ENCODE data around the gene CBFB. TPM values are rescaled to one million over a fixed set of nuclear protein-coding genes. Genes with fewer than 3 reads are reported as not detected.

Gene CBFB
- total and polyA plus RNA-seq, 2 experiments from 2014 or later, result 26.1 to 26.9 TPM

GRCh38 chr16:67068212-67068753, 39.3 kb downstream of the CBFB start (continued):
- TF ChIP-seq ZNF462 (CRISPR knock-in tag; IDR thresholded peaks at IDR 0.05) (no peak), EZH2phosphoT487 (IDR thresholded peaks at IDR 0.05; ENCODE audit: unreplicated experiment) (no peak), ZNF114 (CRISPR knock-in tag; IDR thresholded peaks at IDR 0.05) (no peak)
- TF ChIP-seq, protein P1, sequence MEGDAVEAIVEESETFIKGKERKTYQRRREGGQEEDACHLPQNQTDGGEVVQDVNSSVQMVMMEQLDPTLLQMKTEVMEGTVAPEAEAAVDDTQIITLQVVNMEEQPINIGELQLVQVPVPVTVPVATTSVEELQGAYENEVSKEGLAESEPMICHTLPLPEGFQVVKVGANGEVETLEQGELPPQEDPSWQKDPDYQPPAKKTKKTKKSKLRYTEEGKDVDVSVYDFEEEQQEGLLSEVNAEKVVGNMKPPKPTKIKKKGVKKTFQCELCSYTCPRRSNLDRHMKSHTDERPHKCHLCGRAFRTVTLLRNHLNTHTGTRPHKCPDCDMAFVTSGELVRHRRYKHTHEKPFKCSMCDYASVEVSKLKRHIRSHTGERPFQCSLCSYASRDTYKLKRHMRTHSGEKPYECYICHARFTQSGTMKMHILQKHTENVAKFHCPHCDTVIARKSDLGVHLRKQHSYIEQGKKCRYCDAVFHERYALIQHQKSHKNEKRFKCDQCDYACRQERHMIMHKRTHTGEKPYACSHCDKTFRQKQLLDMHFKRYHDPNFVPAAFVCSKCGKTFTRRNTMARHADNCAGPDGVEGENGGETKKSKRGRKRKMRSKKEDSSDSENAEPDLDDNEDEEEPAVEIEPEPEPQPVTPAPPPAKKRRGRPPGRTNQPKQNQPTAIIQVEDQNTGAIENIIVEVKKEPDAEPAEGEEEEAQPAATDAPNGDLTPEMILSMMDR (conservative IDR thresholded peaks at IDR 0.05; ENCODE audit: low read depth in 2 of 2), result no peak

DNA sequence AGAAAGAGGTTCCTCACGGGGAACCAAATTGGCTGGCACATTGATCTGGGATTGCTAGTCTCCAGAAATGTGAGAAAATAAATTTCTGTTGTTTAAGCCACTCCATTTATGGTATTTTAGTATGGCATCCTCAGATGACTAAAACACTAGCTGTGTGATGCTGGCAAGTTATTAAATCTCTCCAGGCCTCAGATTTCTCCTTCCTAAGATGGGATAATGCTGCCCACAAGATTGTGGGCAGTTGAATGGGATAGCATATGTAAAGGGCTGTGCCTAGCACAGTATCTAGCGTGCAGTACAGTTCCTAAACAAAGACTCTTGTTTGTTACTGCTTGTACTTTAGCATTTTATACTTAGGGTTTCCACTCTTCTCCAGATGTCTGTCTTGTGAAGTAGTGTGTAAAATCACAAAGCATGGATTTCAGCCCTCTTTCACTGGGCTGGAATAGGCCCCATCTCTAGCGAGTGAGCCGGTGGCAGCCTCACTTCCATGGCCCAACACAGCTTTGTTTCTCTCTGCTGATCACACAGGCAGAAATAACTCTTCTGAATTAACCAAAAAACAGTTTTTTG, 42.6 kb downstream of the CBFB start:
- no peaks in the 10 kb centered on the region; the same call in none of the 2 replicates for H3K36me3 ChIP-seq (ENCODE audit: insufficient read depth)
- H3F3A ChIP-seq (replicated peaks; ENCODE audit: low read depth), result no peaks in the 10 kb centered on the region
- DNase-seq (ENCODE audit: low spot score), result no peak
- no peaks in the 10 kb centered on the region for H3K9me3 Mint-ChIP-seq
- no peaks in the 10 kb centered on the region for H3K9me2 ChIP-seq (ENCODE audit: insufficient read depth)
- peaks cover 20% of the 10 kb centered on the region for H3K36me3 Mint-ChIP-seq (ENCODE audit: low read depth)
- no peak for TF ChIP-seq CREB1 (CRISPR knock-in tag; IDR thresholded peaks at IDR 0.05; ENCODE audit: low read depth)
- no peak for TF ChIP-seq NANOG (IDR thresholded peaks at IDR 0.05; ENCODE audit: borderline replicate concordance)
- TF ChIP-seq STAT1 (IDR thresholded peaks at IDR 0.05; ENCODE audit: unreplicated experiment), result no peak
- H3K4me3 Mint-ChIP-seq, result no peak overlapping the region
- H3K4me1 Mint-ChIP-seq, result no peaks in the 10 kb centered on the region
- H4K20me1 ChIP-seq (replicated peaks; ENCODE audit: insufficient read depth), result peaks cover 7% of the 10 kb centered on the region; the same call in 1 of the 2 replicates
- H3K27ac Mint-ChIP-seq, result no peak overlapping the region
- no peak overlapping the region for H2AFZ ChIP-seq
- no peaks in the 10 kb centered on the region for H3K79me2 ChIP-seq (replicated peaks; ENCODE audit: insufficient read depth)
- H3K4me3 ChIP-seq, result no peak overlapping the region
- H3K27ac ChIP-seq (ENCODE audit: low read depth), result no peak overlapping the region; the same call in 1 of the 2 replicates
- H3K27me3 ChIP-seq (ENCODE audit: insufficient read depth), result no peaks in the 10 kb centered on the region
- no peak for ATAC-seq
- H3K4me1 ChIP-seq (ENCODE audit: insufficient read depth), result no peaks in the 10 kb centered on the region
- no peak overlapping the region for H3K4me2 ChIP-seq
- peaks cover 2% of the 10 kb centered on the region for H3K27me3 Mint-ChIP-seq (ENCODE audit: insufficient read depth, low read depth, poor library complexity)

Measured in GM23338 (cell line).